ENCODE measurements around the gene NR4A3. TPM values are rescaled to one million over a fixed set of nuclear protein-coding genes. Genes with fewer than 3 reads are reported as not detected.

Gene NR4A3
- total and polyA plus RNA-seq, 9 of the 15 experiments (the other 6 are each of a cell fraction or from before 2014, with no cell fraction given) = 0.04 to 0.07 TPM; not detected in 7

- TF ChIP-seq RERE (CRISPR knock-in tag; IDR thresholded peaks at IDR 0.05; ENCODE audit: borderline replicate concordance) (no peak), FOS (IDR thresholded peaks at IDR 0.05; ENCODE audit: extremely low read depth, insufficient read length) (no peak), ZNF696 (CRISPR knock-in tag; conservative IDR thresholded peaks at IDR 0.05) (no peak), U2AF1 (optimal IDR thresholded peaks at IDR 0.05; ENCODE audit: low read depth, low read length) (no peak), E2F6 (IDR thresholded peaks at IDR 0.05; ENCODE audit: borderline replicate concordance in 1 of 2, extremely low read depth in 1 of 2, insufficient read depth in 1 of 2, insufficient read length in 1 of 2, low read depth in 1 of 2, low read length in 1 of 2, poor library complexity in 1 of 2, severe bottlenecking in 1 of 2) (peak; percentile 14 to 22), CREBBP (IDR thresholded peaks at IDR 0.05; ENCODE audit: low read depth, low read length) (no peak), POLR2H (tag; IDR thresholded peaks at IDR 0.05; ENCODE audit: low read depth) (no peak), MIER1 (IDR thresholded peaks at IDR 0.05; ENCODE audit: low read depth) (no peak), GABPA (tag; conservative IDR thresholded peaks at IDR 0.05; ENCODE audit: low read depth) (peak; percentile 68), NR1H2 (CRISPR knock-in tag; IDR thresholded peaks at IDR 0.05) (no peak), SP2 (IDR thresholded peaks at IDR 0.05; ENCODE audit: extremely low read depth, low read depth, low read length, poor library complexity, severe bottlenecking) (no peak), CREB1 (IDR thresholded peaks at IDR 0.05) (0 out of 2 replicates have a peak, but pooled peaks have one; percentile 34), CREB1 (CRISPR knock-in tag; IDR thresholded peaks at IDR 0.05) (peak; percentile 48; the same call in 1 of the 2 replicates)
- TF ChIP-seq, protein P1, sequence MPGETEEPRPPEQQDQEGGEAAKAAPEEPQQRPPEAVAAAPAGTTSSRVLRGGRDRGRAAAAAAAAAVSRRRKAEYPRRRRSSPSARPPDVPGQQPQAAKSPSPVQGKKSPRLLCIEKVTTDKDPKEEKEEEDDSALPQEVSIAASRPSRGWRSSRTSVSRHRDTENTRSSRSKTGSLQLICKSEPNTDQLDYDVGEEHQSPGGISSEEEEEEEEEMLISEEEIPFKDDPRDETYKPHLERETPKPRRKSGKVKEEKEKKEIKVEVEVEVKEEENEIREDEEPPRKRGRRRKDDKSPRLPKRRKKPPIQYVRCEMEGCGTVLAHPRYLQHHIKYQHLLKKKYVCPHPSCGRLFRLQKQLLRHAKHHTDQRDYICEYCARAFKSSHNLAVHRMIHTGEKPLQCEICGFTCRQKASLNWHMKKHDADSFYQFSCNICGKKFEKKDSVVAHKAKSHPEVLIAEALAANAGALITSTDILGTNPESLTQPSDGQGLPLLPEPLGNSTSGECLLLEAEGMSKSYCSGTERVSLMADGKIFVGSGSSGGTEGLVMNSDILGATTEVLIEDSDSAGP (CRISPR knock-in tag; IDR thresholded peaks at IDR 0.05) = no peak
- TF ChIP-seq, protein P2, sequence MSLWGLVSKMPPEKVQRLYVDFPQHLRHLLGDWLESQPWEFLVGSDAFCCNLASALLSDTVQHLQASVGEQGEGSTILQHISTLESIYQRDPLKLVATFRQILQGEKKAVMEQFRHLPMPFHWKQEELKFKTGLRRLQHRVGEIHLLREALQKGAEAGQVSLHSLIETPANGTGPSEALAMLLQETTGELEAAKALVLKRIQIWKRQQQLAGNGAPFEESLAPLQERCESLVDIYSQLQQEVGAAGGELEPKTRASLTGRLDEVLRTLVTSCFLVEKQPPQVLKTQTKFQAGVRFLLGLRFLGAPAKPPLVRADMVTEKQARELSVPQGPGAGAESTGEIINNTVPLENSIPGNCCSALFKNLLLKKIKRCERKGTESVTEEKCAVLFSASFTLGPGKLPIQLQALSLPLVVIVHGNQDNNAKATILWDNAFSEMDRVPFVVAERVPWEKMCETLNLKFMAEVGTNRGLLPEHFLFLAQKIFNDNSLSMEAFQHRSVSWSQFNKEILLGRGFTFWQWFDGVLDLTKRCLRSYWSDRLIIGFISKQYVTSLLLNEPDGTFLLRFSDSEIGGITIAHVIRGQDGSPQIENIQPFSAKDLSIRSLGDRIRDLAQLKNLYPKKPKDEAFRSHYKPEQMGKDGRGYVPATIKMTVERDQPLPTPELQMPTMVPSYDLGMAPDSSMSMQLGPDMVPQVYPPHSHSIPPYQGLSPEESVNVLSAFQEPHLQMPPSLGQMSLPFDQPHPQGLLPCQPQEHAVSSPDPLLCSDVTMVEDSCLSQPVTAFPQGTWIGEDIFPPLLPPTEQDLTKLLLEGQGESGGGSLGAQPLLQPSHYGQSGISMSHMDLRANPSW (CRISPR knock-in tag; IDR thresholded peaks at IDR 0.05) = no peak
Measured at GRCh38 chr9:99906403-99907207, 84.9 kb downstream of the NR4A3 start, which contains the start of gene STX17 (continued).
